GM10847 (cell line): ENCODE data around the gene CFAP65.

Experiments
- POLR2A ChIP-seq: IDR thresholded peaks from 2 replicates; pipeline ENCODE4 v1.6.1; 2011; ENCODE audit not compliant: insufficient read length; ENCODE audit errors: extremely low read depth

CFAP65 gene

DNA sequence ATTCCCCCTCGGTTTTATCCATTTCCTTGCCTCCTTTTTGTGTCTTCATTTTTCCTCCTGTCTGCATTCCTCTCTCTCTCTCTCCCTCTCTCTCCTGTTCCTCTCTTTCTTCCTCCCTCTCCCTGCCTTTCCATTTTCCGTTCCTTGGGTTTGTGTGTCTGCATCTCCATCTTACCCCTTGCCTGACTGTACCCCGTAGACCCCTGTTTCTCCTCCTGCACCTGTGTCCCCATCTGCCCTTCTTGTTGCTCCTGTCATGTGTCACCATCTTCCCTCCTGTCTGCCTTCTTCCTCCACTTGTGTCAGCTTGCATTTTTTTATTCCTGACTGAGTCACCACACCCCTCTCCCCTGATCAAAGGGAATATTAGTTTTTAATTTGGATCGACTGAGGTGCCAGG is 80.1 kb downstream of the CFAP65 start:
- TF ChIP-seq POLR2A, result no peak

DNA sequence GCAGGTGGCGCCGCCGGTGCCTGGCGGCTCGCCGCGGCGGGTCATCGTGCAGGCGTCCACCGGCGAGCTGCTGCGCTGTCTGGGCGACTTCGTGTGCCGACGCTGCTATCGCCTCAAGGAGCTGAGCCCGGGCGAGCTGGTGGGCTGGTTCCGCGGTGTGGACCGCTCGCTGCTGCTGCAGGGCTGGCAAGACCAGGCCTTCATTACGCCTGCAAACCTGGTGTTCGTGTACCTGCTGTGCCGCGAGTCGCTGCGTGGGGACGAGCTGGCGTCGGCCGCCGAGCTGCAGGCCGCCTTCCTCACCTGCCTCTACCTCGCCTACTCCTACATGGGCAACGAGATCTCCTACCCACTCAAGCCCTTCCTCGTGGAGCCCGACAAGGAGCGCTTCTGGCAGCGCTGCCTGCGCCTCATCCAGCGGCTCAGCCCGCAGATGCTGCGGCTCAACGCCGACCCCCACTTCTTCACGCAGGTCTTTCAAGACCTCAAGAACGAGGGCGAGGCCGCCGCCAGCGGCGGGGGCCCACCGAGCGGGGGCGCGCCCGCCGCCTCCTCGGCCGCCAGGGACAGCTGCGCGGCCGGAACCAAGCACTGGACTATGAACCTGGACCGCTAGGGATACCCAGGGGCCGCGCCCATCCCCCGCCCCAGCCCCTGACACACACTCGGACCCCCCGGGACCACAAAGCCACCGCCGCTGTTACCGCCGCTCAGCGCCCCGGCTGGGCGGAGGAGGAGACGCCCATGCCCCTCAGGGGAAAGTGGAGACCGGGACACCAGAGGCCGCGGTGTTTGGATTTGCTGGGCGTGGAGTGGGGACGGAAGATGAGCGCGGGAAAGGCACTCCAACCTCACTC is 80.8 kb downstream of the CFAP65 start:
- TF ChIP-seq POLR2A, result no peak

DNA sequence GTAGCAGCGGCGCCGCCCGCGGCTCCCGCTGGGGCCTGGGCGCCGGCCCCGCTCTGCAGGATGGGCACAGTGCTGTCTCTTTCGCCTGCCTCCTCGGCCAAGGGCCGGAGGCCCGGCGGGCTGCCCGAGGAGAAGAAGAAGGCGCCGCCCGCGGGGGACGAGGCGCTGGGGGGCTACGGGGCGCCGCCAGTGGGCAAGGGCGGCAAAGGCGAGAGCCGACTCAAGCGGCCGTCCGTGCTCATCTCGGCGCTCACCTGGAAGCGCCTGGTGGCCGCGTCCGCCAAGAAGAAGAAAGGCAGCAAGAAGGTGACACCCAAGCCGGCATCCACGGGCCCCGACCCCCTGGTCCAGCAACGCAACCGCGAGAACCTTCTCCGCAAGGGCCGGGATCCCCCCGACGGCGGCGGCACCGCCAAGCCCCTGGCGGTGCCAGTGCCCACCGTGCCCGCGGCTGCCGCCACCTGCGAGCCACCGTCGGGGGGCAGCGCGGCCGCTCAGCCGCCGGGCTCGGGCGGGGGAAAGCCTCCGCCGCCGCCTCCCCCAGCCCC is 81.5 kb downstream of the CFAP65 start:
- TF ChIP-seq POLR2A, result no peak

DNA sequence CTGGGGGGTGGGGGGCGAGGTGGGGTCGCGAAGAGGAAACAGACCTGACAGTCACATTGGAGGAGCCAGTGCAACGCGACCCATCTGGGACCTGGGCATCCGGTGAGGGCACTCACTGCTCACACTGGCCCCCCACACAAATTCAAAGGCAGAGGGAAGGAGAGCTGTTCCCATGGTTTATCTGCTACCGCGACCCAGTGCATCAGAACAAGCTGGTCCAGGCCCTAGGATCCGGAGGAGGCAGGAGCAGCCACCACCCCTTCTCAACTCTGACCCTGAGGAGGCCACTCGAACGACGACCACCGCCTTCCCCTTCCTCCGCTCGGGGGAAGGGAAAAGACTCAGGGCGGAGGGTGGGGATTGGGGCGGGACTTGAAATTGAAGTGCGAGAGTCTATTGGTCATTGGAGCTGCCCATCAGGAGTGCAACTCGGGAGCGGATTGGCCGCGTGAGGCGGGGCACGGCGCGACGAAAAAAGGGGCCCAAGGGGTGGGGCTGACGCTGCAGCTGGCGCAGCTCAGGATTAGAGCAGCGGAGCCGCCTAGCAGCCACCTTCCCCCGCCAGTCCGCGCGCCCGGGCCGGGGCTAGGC is 82.1 kb downstream of the CFAP65 start, which contains the start of gene CDK5R2:
CDK5R2 (plus strand) TSS at position 526 of the 591 bp plus-strand sequence. CDS start 155 bp downstream, outside the sequence.
- TF ChIP-seq POLR2A, result no peak

DNA sequence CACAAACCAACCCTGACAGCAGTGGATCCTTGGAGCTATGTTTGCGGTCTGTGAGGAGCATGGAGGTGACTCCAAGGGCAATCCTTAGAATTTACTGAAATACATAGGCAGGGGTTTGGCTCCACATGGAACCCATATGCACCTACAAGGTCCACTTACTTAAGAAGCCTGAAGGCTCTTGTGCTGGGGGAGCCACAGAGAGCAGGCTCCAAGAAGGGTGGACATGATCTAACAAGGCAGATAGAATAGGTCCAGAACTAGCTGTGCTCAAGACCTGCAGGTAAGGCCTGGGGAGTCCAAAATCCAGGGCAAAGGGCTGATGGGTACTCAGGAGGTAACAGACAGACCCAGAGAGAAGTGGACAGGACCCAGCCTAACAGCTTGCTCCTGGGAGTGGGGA is 83.0 kb downstream of the CFAP65 start:
- no peak for TF ChIP-seq POLR2A

DNA sequence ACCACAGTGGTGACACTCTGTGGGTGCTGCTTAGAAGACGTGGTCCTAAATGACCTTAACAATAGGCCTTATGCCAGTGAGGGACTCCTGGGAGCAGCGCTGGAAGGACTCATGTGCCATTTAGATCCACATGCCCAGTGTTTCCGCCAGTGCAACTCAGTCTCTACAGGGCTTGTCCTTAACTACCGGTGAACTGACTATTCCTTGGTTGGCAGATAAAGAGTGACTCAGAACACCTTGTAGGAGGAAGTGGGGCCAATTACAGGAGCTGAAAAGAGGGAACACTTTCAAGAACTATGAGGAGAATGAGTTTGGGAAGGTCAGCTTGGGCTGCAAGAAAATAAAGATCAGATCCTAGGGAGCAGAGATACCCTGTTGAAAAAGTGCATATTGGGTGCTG is 83.6 kb downstream of the CFAP65 start:
- no peak for TF ChIP-seq POLR2A

DNA sequence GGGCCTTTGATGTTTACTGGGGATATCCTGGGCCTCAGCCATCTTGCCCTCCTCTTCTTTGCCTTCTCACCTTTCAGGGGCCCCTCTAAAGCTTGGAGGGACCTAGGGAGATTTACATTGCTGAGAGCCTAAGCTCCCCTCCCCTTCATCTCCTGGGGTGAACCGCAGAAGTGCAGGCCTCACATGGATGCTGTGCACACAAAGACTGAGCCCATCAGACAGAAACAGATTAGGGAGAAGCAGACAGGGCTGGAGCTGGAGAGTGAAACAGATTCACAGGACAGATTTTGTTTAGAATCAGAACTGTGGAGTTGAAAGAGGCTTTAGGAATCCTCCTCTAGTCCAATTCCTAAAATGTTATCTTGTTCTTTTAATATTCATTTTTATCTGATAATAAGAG is 85.3 kb downstream of the CFAP65 start:
- no peak for TF ChIP-seq POLR2A

DNA sequence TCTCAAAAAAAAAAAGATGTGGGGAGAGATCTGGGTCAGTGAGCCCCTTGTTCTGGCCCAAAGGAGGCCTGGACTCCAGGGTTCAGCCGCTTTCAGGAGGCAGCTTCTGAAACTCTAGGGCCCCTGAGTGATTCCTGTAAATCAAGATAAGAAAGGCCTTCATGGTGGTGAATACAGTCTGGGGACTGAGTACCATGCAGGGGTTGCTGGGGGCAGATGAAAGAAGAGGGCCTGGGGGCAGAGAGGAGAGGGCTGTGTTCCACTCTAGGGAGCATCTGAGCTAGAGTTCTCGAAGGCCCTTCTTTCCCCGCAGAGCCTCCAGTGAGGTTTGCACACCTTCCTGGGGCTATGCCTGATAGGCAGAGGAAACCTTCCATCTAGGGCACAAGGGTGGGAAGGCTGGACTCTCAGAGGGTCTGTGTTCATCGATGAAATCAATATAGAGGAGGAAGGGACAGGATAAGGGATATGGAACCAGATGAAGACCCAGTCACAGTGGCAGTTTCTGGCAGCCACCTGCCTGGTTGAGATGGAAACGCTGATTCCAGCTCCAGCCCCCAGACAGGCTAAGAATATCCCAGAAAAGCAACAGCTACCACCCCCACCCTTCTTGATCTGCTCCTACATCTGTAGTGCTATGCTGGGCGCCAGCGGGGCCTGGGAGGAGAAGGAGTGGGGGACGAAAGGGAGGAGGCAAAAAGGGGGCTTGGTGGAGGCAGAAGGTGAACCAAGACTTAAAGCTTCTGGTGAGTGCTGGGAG is 86.6 kb downstream of the CFAP65 start:
- no peak for TF ChIP-seq POLR2A

DNA sequence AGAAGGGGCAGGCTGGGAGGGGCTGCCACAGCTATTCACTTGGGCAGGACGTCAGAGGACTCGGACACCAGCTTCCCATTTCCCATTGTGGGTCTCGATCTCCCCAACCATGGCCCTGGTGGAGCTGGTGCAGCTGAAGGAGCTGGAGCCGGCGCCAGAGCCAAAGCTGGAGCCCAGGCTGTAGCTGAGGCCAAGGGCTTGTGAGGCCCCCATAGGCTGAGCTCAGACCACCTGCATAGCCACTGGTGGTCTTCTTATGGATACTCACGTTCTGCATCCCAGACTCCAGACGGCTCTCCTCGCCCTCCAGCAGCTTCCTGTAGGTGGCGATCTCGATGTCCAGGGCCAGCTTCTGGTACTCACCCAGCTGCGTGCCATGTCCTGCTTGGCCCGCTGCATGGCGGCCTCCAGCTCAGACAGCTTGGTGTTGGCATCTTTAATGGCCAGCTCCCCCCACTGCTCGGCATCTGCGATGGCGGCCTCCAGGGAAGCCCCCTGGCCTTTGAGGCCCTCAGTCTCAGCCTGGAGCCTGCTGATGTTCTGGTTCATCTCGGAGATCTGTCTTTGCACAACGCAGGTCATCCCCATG is 87.9 kb downstream of the CFAP65 start:
- TF ChIP-seq POLR2A, result no peak
